ENCODE measurements around the gene NAP1L4. TPM values are rescaled to one million over a fixed set of nuclear protein-coding genes. Genes with fewer than 3 reads are reported as not detected.

NAP1L4 gene
- total and polyA plus RNA-seq, 2 of the 8 experiments (the other 6 are each of a cell fraction or from before 2014, with no cell fraction given) = 75.8 to 194 TPM

- TF ChIP-seq E2F6 (IDR thresholded peaks at IDR 0.05) = peak; percentile 95
- no peak for TF ChIP-seq CTCF (IDR thresholded peaks at IDR 0.05; ENCODE audit: control extremely low read depth in 1 of 3, insufficient read depth in 1 of 3, low read depth in 1 of 3, low read length in 3 of 3)
- TF ChIP-seq SRF (IDR thresholded peaks at IDR 0.05; ENCODE audit: low read depth, low read length) = no peak
- TF ChIP-seq TAF1 (IDR thresholded peaks at IDR 0.05; ENCODE audit: low read depth, low read length) = peak; percentile 50; the same call in 1 of the 2 replicates
- TF ChIP-seq POLR2AphosphoS5 (IDR thresholded peaks at IDR 0.05; ENCODE audit: low read depth, low read length) = peak; percentile 80; the same call in 1 of the 2 replicates
- TF ChIP-seq KDM4A (IDR thresholded peaks at IDR 0.05; ENCODE audit: low read depth, low read length, severe bottlenecking) = peak; percentile 92
- TF ChIP-seq PHF8 (conservative IDR thresholded peaks at IDR 0.05; ENCODE audit: low read depth, low read length) = peak; percentile 45; the same call in 1 of the 2 replicates
- TF ChIP-seq KDM5A (IDR thresholded peaks at IDR 0.05; ENCODE audit: low read length) = no peak
- TF ChIP-seq CBX5 (IDR thresholded peaks at IDR 0.05; ENCODE audit: low read depth, low read length) = no peak
- peak; percentile 88 for TF ChIP-seq SUZ12 (IDR thresholded peaks at IDR 0.05; ENCODE audit: low read length)
- TF ChIP-seq POU5F1 (IDR thresholded peaks at IDR 0.05; ENCODE audit: low read depth, low read length) = no peak
- TF ChIP-seq YY1 (IDR thresholded peaks at IDR 0.05; ENCODE audit: low read depth, low read length) = no peak
Measured at GRCh38 chr11:2928605-2929530, 63.3 kb downstream of the NAP1L4 start, which contains the start of gene PHLDA2 (continued).

All from H1 (cell line).